HG03175 (cell line): ENCODE measurements around the gene TTC28.
"Not testable (repeated sequence)": the region's sequence is repeated elsewhere in the genome, so short reads cannot be mapped to it uniquely, and the experiment has no call there.

Experiments
- ATAC-seq: cut with Tn5 transposase; IDR thresholded peaks from one replicate; pipeline ENCODE4 v1.9.1; 2021; ENCODE audit warnings: mild to moderate bottlenecking, moderate library complexity; ENCODE audit not compliant: unreplicated experiment

The TTC28 gene

DNA sequence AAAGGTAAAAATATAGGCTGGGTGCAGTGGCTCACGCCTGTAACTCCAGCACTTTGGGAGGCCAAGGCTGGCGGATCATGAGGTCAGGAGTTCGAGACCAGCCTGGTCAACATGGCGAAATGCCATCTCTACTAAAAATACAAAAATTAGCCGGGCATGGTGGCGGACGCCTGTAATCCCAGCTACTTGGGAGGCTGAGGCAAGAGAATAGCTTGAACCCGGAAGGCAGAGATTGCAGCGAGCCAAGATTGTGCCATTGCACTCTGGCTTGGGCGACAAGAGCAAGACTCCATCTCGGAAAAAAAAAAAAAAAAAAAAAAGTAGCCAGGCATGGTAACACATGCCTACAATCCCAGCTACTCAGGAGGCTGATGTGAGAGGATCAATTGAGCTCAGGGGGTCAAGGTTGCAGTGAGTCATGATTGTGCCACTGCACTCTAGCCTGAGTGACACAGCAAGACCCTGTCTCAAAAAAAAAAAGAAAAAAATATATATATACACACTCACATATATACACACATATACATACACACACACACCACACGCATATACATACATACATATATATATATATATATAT, 112.6 kb downstream of the TTC28 start:
- ATAC-seq, result not testable (repeated sequence)

GRCh38 chr22:28563636-28564035, 116.0 kb downstream of the TTC28 start:
- no peak for ATAC-seq

GRCh38 chr22:28562324-28562723, 117.3 kb downstream of the TTC28 start:
- no peak for ATAC-seq

DNA sequence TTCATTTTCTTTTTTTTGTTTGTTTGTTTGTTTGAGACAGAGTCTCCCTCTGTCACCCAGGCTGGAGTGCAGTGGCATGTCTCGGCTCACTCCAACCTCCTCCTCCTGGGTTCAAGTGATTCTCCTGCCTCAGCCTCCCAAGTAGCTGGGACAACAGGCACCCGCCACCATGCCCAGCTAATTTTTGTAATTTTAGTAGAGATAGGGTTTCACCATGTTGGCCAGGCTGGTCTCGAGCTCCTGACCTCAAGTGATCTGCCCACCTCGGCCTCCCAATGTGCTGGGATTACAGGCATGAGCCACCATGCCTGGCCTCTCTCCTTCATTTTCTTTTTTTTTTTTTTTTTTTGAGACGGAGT, 118.9 kb downstream of the TTC28 start:
- not testable (repeated sequence) for ATAC-seq

DNA sequence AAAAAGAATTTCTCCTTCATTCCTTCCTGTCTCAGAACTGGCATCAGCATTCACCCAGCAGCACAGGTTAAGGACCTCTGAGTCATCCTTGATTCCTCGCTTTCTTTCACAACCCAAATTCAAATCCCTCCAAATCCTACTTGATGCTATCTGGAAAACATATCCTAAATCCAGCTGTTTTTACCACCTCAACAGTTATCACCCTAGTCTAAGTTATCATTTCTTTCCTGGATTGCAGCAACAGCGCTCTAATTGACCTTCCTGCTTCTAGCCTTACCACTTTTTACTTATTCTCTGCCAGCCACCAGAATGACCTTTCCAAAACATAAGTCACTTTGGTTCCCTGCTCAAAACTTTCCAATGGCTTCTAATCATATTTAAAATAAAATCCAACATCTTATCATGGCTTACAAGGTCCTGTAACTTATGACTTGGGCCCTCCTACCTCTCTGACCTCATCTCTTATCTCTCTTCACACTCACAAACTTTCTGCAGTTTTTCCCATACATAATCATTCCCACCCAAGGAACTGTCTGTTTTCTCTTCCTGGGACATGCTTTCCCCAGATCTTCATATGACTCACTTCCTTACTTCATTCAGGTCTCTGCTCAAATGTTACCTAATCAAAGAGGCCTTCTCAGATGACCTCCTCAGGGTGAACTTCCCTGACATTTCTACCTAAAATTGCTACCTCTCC, 119.4 kb downstream of the TTC28 start:
- no peak for ATAC-seq

DNA sequence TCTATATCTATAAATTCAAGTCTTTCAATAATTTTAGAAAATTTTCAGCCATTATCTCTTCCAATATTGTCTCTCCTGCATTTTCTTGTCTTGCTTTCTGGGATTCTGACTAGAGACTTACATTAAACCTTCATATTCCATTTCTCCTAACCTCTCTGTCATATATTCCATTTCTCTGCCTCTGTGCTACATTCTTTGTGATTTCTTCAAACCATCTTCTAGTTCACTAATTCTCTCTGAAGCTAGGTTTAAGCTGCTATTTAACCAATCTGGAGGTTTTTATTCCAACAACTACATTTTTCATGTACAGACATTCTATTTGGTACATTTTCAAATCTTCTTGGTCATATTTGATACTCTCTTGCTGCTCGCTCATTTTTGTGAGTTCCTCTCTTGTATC, 122.5 kb downstream of the TTC28 start:
- no peak for ATAC-seq

GRCh38 chr22:28553108-28553866, 126.4 kb downstream of the TTC28 start:
- ATAC-seq, result not testable (repeated sequence)

DNA sequence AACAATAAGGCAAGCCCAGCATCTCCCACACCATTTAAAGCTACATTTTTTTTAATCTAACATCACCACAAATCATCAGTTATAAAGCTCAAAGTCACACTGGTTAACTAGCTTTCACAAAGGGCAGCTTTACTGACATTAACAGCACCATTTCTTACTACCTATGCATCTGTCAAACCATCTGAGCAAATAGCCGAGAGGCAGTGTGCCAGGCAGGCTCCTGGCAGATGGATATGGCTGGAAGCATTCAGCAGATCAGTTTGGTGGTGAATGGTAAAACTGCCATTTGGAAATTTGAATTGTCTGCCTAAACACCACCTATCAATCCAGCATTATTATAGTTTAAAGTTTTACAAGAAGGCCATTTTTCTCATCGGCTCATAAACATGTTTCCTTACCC, 131.2 kb downstream of the TTC28 start:
- ATAC-seq, result no peak

- ATAC-seq, result no peak
Measured at GRCh38 chr22:28547132-28547842, 132.4 kb downstream of the TTC28 start.

- ATAC-seq, result no peak
Measured at GRCh38 chr22:28544431-28544868, 135.2 kb downstream of the TTC28 start.

- ATAC-seq, result no peak
Measured at GRCh38 chr22:28542980-28543621, 136.5 kb downstream of the TTC28 start.

DNA sequence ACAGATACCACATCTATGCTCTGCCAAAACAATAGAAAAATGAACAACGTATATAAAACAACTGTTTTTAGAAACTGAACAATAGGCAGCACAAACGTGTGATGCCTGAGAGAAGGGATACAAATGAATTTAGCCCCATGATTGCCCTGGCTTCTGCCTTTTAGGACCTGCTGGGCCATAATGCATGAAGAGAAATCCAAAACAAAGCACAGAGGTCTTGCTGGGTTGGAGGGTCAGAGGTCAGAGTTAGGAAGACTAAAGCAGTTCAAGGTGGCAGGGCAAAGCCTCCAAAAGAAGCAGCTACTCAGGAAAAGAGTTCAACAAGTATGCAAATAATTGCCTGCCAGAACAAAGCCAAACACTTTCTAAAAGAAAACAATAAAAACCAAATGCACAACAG, 138.5 kb downstream of the TTC28 start:
- ATAC-seq, result no peak

DNA sequence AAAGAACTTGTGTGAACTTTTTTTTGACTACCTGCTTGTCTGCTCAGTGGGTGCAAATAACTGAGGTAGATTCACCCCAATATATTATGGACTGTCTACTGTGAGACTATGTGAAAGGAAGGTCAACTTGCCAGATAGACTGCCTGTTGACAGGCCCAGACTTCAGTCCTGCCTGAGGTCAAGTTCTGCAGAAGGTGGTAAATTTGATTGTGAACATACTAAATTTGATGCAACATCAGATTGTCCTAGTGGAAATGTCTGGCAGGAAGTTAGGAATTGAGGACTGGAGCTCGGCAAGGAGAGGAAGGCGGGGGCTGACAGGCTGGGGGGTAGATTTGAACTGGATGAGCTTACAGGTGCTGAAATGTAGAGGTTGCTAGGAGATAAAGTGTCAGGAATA, 140.7 kb downstream of the TTC28 start:
- ATAC-seq, result no peak

GRCh38 chr22:28530565-28530964, 149.1 kb downstream of the TTC28 start:
- not testable (repeated sequence) for ATAC-seq

DNA sequence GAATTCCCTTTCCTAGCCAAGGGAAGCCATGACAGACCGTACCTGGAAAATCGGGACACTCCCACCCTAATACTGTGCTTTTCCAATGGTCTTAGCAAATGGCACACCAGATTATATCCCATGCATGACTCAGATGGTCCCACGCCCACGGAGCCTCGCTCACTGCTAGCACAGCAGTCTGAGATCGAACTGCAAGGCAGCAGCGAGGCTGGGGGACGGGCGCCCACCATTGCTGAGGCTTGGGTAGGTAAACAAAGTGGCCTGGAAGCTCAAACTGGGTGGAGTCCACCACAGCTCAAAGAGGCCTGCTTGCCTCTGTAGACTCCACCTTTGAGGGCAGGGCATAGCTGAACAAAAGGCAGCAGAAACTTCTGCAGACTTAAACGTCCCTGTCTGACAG, 150.5 kb downstream of the TTC28 start:
- not testable (repeated sequence) for ATAC-seq

DNA sequence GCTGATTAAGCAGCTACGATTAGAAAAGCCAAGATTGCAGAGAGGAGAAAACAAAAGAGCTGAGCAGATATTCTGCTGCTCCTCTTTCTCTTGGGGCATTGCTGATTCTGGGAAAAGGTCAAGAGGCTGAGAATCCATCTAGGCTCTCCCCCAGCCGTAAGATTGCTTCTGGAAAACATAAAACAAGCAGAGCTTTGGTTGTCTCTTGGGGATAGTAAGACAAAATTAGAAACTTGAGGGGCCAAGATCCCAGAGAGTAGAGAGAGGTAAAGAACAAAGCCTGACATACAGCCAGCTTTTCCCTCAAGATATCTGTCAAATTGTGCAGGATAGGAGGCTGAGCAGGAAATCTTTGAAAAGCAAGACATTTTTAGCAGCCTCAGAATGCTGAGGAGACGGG, 158.2 kb downstream of the TTC28 start:
- ATAC-seq, result no peak

DNA sequence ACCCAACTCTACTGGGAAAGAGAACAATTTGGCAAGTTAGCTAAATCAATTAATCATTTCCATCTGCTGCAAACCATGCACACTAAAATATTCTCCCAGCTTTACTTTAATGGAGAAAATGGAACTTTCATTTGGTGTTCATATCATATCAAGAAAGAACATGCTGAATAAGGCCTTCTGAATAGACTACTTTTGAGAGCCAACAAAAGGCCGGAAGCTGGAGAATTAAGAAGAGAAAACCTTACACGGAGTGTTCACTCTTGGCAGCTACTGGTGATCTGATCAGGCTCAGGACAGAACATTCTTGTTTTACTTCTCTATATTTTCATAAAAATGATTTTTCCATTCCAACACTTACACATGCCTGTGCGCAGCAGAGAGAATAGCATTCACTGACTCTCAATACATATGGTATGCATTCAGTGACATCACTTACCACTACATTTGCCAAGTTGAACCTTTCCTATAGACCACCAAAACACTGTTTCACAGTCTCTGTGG, 165.3 kb downstream of the TTC28 start:
- no peak for ATAC-seq

GRCh38 chr22:28512387-28512786, 167.3 kb downstream of the TTC28 start:
- ATAC-seq, result not testable (repeated sequence)

DNA sequence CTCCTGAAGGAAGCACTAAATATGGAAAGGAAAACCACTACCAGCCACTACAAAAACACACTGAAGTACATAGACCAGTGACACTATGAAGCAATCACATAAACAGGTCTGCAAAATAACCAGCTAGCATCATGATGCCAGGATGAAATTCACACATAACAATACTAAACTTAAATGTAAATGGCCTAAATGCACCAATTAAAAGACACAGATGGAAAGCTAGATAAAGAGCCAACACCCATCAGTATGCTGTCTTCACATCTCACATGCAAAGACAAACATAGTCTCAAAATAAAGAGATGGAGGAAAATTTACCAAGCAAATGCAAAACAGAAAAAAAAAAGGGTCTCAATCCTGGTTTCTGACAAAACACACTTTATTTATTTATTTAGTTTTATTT, 171.7 kb downstream of the TTC28 start:
- no peak for ATAC-seq

GRCh38 chr22:28506150-28506535, 173.5 kb downstream of the TTC28 start:
- ATAC-seq, result no peak
